Subcutaneous abdominal adipose tissue (tissue), 5 donors: Measurements from ENCODE around the gene PMS1.
"Not testable (repeated sequence)": the region's sequence is repeated elsewhere in the genome, so short reads cannot be mapped to it uniquely, and the experiment has no call there.

Source experiments
- H3K27ac ChIP-seq: one replicate; pipeline ENCODE4 v1.7.0; 2013; ENCODE audit warnings: low read depth, mild to moderate bottlenecking, inconsistent platforms, low read length, moderate library complexity
- H3K27me3 ChIP-seq, 5 donors: one replicate each; pipeline ENCODE4 v1.7.0; 2013; ENCODE audit warnings: low read length in 5 of 5, inconsistent platforms in 1 of 5; ENCODE audit not compliant: control insufficient read depth in 5 of 5, insufficient read depth in 4 of 5
- H3K36me3 ChIP-seq, 5 donors: one replicate each; pipeline ENCODE4 v1.7.0; 2013; ENCODE audit warnings: low read length in 5 of 5; ENCODE audit not compliant: control insufficient read depth in 5 of 5, insufficient read depth in 5 of 5
- H3K4me1 ChIP-seq, 5 donors: one replicate each; pipeline ENCODE4 v1.7.0; 2013; ENCODE audit warnings: low read length in 5 of 5, mild to moderate bottlenecking in 3 of 5, moderate library complexity in 1 of 5; ENCODE audit not compliant: control insufficient read depth in 5 of 5, insufficient read depth in 5 of 5
- H3K4me3 ChIP-seq, 5 donors: one replicate each; pipeline ENCODE4 v1.7.0; 2013; ENCODE audit warnings: low read length in 5 of 5, low read depth in 1 of 5
- H3K9ac ChIP-seq, 5 donors: one replicate each; pipeline ENCODE4 v1.7.0; 2013; ENCODE audit warnings: low read length in 5 of 5, mild to moderate bottlenecking in 4 of 5, moderate library complexity in 3 of 5
- H3K9me3 ChIP-seq, 5 donors: one replicate each; pipeline ENCODE4 v1.7.0; 2013; ENCODE audit warnings: low read length in 5 of 5; ENCODE audit not compliant: control insufficient read depth in 5 of 5
- donor health status: healthy.
- donor health status: healthy.
- donor health status: healthy.
- donor health status: healthy.
- donor health status: healthy.

Gene PMS1

GRCh38 chr2:189879716-189880081 lies 95.4 kb downstream of the PMS1 start:
- Histone ChIP-seq H3K27me3 (no peaks in the 10 kb centered on the region), H3K9me3 (no peaks in the 10 kb centered on the region), H3K36me3 (peaks cover 0 to 6% (median 4%) of the 10 kb centered on the region in 5 donors), H3K9ac (no peak overlapping the region), H3K27ac (no peak overlapping the region), H3K4me1 (no peaks in the 10 kb centered on the region), H3K4me3 (no peak overlapping the region)

- Histone ChIP-seq H3K4me3 (no peak overlapping the region), H3K4me1 (no peaks in the 10 kb centered on the region), H3K36me3 (peaks cover 0 to 4% (median 2%) of the 10 kb centered on the region in 5 donors), H3K9me3 (no peaks in the 10 kb centered on the region), H3K27me3 (no peaks in the 10 kb centered on the region), H3K9ac (no peak overlapping the region), H3K27ac (no peak overlapping the region)
These were observed 96.2 kb downstream of the PMS1 start for GRCh38 chr2:189880429-189880828.

GRCh38 chr2:189880832-189881492 lies 96.7 kb downstream of the PMS1 start:
- Histone ChIP-seq H3K4me3 (no peak overlapping the region), H3K4me1 (no peaks in the 10 kb centered on the region), H3K9me3 (no peaks in the 10 kb centered on the region), H3K36me3 (peaks cover 0 to 4% (median 2%) of the 10 kb centered on the region in 5 donors), H3K27ac (no peak overlapping the region), H3K27me3 (no peaks in the 10 kb centered on the region), H3K9ac (no peak overlapping the region)

GRCh38 chr2:189885368-189885767 lies 101.1 kb downstream of the PMS1 start:
- Histone ChIP-seq H3K27ac (no peak overlapping the region), H3K27me3 (no peaks in the 10 kb centered on the region), H3K4me3 (no peak overlapping the region), H3K4me1 (no peaks in the 10 kb centered on the region), H3K9me3 (no peaks in the 10 kb centered on the region), H3K9ac (no peak overlapping the region), H3K36me3 (no peaks in the 10 kb centered on the region)

GRCh38 chr2:189892546-189893294 lies 108.5 kb downstream of the PMS1 start:
- H3K9me3 ChIP-seq, H3K9ac ChIP-seq, H3K4me3 ChIP-seq, H3K36me3 ChIP-seq, H3K27ac ChIP-seq, H3K27me3 ChIP-seq, H3K4me1 ChIP-seq: not testable (repeated sequence)

GRCh38 chr2:189896809-189897208 lies 112.6 kb downstream of the PMS1 start:
- H3K36me3 ChIP-seq: no peaks in the 10 kb centered on the region
- peaks cover 0 to 3% (median 0%) of the 10 kb centered on the region in 5 donors for H3K9me3 ChIP-seq
- no peak overlapping the region for H3K4me3 ChIP-seq
- H3K4me1 ChIP-seq: no peaks in the 10 kb centered on the region
- H3K27ac ChIP-seq: no peak overlapping the region
- no peaks in the 10 kb centered on the region for H3K27me3 ChIP-seq
- no peak overlapping the region for H3K9ac ChIP-seq

GRCh38 chr2:189899101-189899500 lies 114.9 kb downstream of the PMS1 start:
- Histone ChIP-seq H3K27me3 (no peaks in the 10 kb centered on the region), H3K9me3 (no peaks in the 10 kb centered on the region), H3K4me3 (no peak overlapping the region), H3K36me3 (no peaks in the 10 kb centered on the region), H3K9ac (no peak overlapping the region), H3K27ac (no peak overlapping the region), H3K4me1 (no peaks in the 10 kb centered on the region)

- no peak overlapping the region for H3K4me3 ChIP-seq
- no peak overlapping the region for H3K27ac ChIP-seq
- H3K4me1 ChIP-seq: no peaks in the 10 kb centered on the region
- no peaks in the 10 kb centered on the region for H3K36me3 ChIP-seq
- H3K9ac ChIP-seq: no peak overlapping the region
- no peaks in the 10 kb centered on the region for H3K27me3 ChIP-seq
- no peaks in the 10 kb centered on the region for H3K9me3 ChIP-seq
These were observed 116.5 kb downstream of the PMS1 start for GRCh38 chr2:189900726-189901125.

- Histone ChIP-seq H3K36me3 (no peaks in the 10 kb centered on the region), H3K9ac (no peak overlapping the region), H3K4me3 (no peak overlapping the region), H3K9me3 (no peaks in the 10 kb centered on the region), H3K4me1 (no peaks in the 10 kb centered on the region), H3K27me3 (no peaks in the 10 kb centered on the region), H3K27ac (no peak overlapping the region)
These were observed 117.4 kb downstream of the PMS1 start for GRCh38 chr2:189901664-189902063.

GRCh38 chr2:189913821-189914220 lies 129.6 kb downstream of the PMS1 start:
- Histone ChIP-seq H3K9me3 (no peaks in the 10 kb centered on the region), H3K36me3 (no peaks in the 10 kb centered on the region), H3K27me3 (no peaks in the 10 kb centered on the region), H3K4me3 (no peak overlapping the region), H3K27ac (no peak overlapping the region), H3K4me1 (no peaks in the 10 kb centered on the region), H3K9ac (no peak overlapping the region)
